Lower leg skin (tissue), 3 donors: ENCODE measurements around the gene MYO3B.

Experiments used
- CTCF ChIP-seq, 3 donors: fragments of 450-650 bp; IDR thresholded peaks; one replicate each; pipeline ENCODE4 v1.5.1; 2016; ENCODE audit warnings: antibody characterized with exemption in 3 of 3, mild to moderate bottlenecking in 3 of 3, moderate library complexity in 2 of 3
- POLR2A ChIP-seq, 2 donors: fragments of 450-650 bp; IDR thresholded peaks; one replicate each; pipeline ENCODE4 v1.6.1; 2016 to 2017; ENCODE audit warnings: antibody characterized with exemption in 2 of 2, mild to moderate bottlenecking in 1 of 2, moderate library complexity in 1 of 2

DNA sequence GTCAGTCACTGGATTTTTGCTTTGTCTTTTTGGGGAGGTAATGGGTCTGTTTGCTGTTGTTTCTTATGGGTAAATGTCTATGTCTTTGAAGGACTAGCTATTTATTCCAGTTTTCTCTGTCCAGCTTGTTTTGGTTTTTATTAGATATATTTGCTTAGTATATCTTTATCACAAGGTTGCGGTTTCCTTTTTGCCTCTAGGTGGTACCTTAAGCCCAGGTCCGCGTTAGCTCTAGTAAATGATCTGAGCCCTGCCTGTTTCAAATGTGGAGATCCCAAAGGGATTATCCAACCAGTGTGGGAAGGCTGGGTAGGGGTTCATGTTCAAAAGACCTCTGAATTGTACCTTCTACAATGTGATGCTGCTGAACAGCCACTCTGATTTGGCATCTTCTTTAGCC lies 114.5 kb downstream of the MYO3B start:
- TF ChIP-seq CTCF (IDR thresholded peaks at IDR 0.05): no peak
- no peak for TF ChIP-seq POLR2A (IDR thresholded peaks at IDR 0.05)
